IMR-90 (cell line): ENCODE data around the gene FNDC3B. TPM values are rescaled to one million over a fixed set of nuclear protein-coding genes. Genes with fewer than 3 reads are reported as not detected.

ENCODE experiments used
- ATAC-seq: fragments of 200-7000 bp; cut with Tn5 transposase; 2 replicates; pipeline ENCODE4 v1.9.1; 2020; ENCODE audit warnings: low read depth, mild to moderate bottlenecking, moderate library complexity
- BruUV-seq: library from RNA; stranded (reverse); fragments of 400-500 nt; replicated peaks from 2 replicates; lab custom pipeline; 2021; lab: Mats Ljungman, UMichigan
- CTCF ChIA-PET: fragments of 300-600 bp; formaldehyde crosslinking; extraction: SDS; loops from one replicate; lab custom pipeline; 2021; ENCODE audit warnings: antibody characterized with exemption; lab: Yijun Ruan, JAX
- POLR2A ChIA-PET: fragments of 300-600 bp; sonication (Branson Sonifier 250); formaldehyde crosslinking; loops from one replicate; lab custom pipeline; 2022; ENCODE audit warnings: antibody characterized with exemption; ENCODE audit not compliant: unreplicated experiment; lab: Charles Lee
- DNase-seq: peaks from one replicate; pipeline ENCODE4 v3.0.0; 2013
- H2AFZ ChIP-seq: replicated peaks from 2 replicates; pipeline ENCODE3; 2013; ENCODE audit warnings: low read length, mild to moderate bottlenecking; ENCODE audit not compliant: poor library complexity
- H2AK5ac ChIP-seq: 2 replicates; pipeline ENCODE4 v1.6.1; 2013; ENCODE audit warnings: low read depth, low read length, inconsistent platforms
- H2AK9ac ChIP-seq: replicated peaks from 2 replicates; pipeline ENCODE3; 2013; ENCODE audit warnings: mild to moderate bottlenecking, low read depth, low read length, moderate library complexity; ENCODE audit not compliant: poor library complexity
- H2BK120ac ChIP-seq: 2 replicates; pipeline ENCODE4 v1.6.1; 2013; ENCODE audit warnings: low read depth, low read length, inconsistent platforms
- H2BK15ac ChIP-seq: 3 replicates; pipeline ENCODE4 v1.6.1; 2013; ENCODE audit warnings: low read depth, low read length, inconsistent platforms
- H2BK20ac ChIP-seq: 2 replicates; pipeline ENCODE4 v1.6.1; 2013; ENCODE audit warnings: low read depth, mild to moderate bottlenecking, inconsistent platforms, low read length, moderate library complexity
- H2BK5ac ChIP-seq: 2 replicates; pipeline ENCODE4 v1.6.1; 2013; ENCODE audit warnings: mild to moderate bottlenecking, low read depth, low read length, inconsistent platforms; ENCODE audit not compliant: poor library complexity, severe bottlenecking
- H3K14ac ChIP-seq: replicated peaks from 2 replicates; pipeline ENCODE4 v1.6.1; 2013; ENCODE audit warnings: low read depth, low read length, inconsistent platforms
- H3K18ac ChIP-seq: 2 replicates; pipeline ENCODE4 v1.6.1; 2013; ENCODE audit warnings: low read depth, low read length, control low read depth
- H3K23ac ChIP-seq: 2 replicates; pipeline ENCODE4 v1.6.1; 2013; ENCODE audit warnings: low read depth, low read length, inconsistent platforms
- H3K27ac ChIP-seq: 2 replicates; pipeline ENCODE4 v1.5.1; 2013; ENCODE audit warnings: mild to moderate bottlenecking, control low read depth, low read length; ENCODE audit not compliant: insufficient read depth
- H3K27me3 ChIP-seq: 2 replicates; pipeline ENCODE4 v1.6.1; 2013; ENCODE audit warnings: low read length; ENCODE audit not compliant: control insufficient read depth, insufficient read depth
- H3K36me3 ChIP-seq: 2 replicates; pipeline ENCODE4 v1.6.1; 2013; ENCODE audit warnings: low read length, mixed read lengths; ENCODE audit not compliant: control insufficient read depth, insufficient read depth
- H3K4ac ChIP-seq: 2 replicates; pipeline ENCODE4 v1.6.1; 2013; ENCODE audit warnings: low read depth, low read length, inconsistent platforms
- H3K4me1 ChIP-seq: 2 replicates; pipeline ENCODE4 v1.6.1; 2013; ENCODE audit warnings: low read length, mixed read lengths; ENCODE audit not compliant: control insufficient read depth, insufficient read depth
- H3K4me2 ChIP-seq: 2 replicates; pipeline ENCODE4 v1.6.1; 2013; ENCODE audit warnings: low read depth, mild to moderate bottlenecking, control low read depth, low read length, moderate library complexity
- H3K4me3 ChIP-seq: 2 replicates; pipeline ENCODE4 v1.5.1; 2013; ENCODE audit warnings: low read depth, mild to moderate bottlenecking, control low read depth, low read length, moderate library complexity; ENCODE audit not compliant: insufficient read depth
- H3K56ac ChIP-seq: 2 replicates; pipeline ENCODE4 v1.6.1; 2013; ENCODE audit warnings: low read length, inconsistent platforms; ENCODE audit not compliant: insufficient read depth; ENCODE audit errors: extremely low read depth
- H3K79me1 ChIP-seq, 2 experiments: 2 replicates each; pipeline ENCODE4 v1.6.1; 2013; ENCODE audit warnings: low read length in 2 of 2, inconsistent platforms in 1 of 2, low read depth in 1 of 2
- H3K9ac ChIP-seq: 2 replicates; pipeline ENCODE4 v1.6.1; 2013; ENCODE audit warnings: low read depth, low read length, control low read depth
- H3K9me1 ChIP-seq: 2 replicates; pipeline ENCODE4 v1.6.1; 2013; ENCODE audit warnings: low read length, inconsistent platforms; ENCODE audit not compliant: insufficient read depth
- H3K9me3 ChIP-seq: 2 replicates; pipeline ENCODE4 v1.6.1; 2013; ENCODE audit warnings: low read length; ENCODE audit not compliant: control insufficient read depth, insufficient read depth
- H4K20me1 ChIP-seq: 2 replicates; pipeline ENCODE4 v1.6.1; 2013; ENCODE audit warnings: low read length, inconsistent platforms; ENCODE audit not compliant: insufficient read depth
- H4K5ac ChIP-seq: 2 replicates; pipeline ENCODE4 v1.6.1; 2013; ENCODE audit warnings: mild to moderate bottlenecking, low read depth, low read length, control low read depth
- H4K8ac ChIP-seq, 2 experiments: 2 replicates each; pipeline ENCODE4 v1.6.1; 2013; ENCODE audit warnings: low read depth in 2 of 2, low read length in 2 of 2, control low read depth in 1 of 2, inconsistent platforms in 1 of 2
- H4K91ac ChIP-seq: 2 replicates; pipeline ENCODE4 v1.6.1; 2013; ENCODE audit warnings: low read depth, low read length, inconsistent platforms; ENCODE audit not compliant: insufficient read depth
- MAFK ChIP-seq: IDR thresholded peaks from 2 replicates; pipeline ENCODE4 v1.6.1; 2012; ENCODE audit warnings: low read depth, low read length, improper control_type of control experiment
- MXI1 ChIP-seq: IDR thresholded peaks from 2 replicates; pipeline ENCODE4 v1.6.1; 2012; ENCODE audit warnings: low read depth, mild to moderate bottlenecking, low read length, moderate library complexity, borderline replicate concordance
- POLR2A ChIP-seq: IDR thresholded peaks from 2 replicates; pipeline ENCODE4 v1.6.1; 2012; ENCODE audit warnings: mild to moderate bottlenecking, low read depth, low read length
- RAD21 ChIP-seq: IDR thresholded peaks from 2 replicates; pipeline ENCODE4 v1.6.1; 2012; ENCODE audit warnings: low read length, improper control_type of control experiment
- USF2 ChIP-seq: fragments of 150-350 bp; IDR thresholded peaks from 2 replicates; pipeline ENCODE4 v1.6.1; 2017; ENCODE audit warnings: mild to moderate bottlenecking, antibody characterized with exemption, low read length, low read depth
- WGBS, 2 experiments: methylation state at CpG; one replicate each; pipeline versions ENCODE4 v1.1.5 to v1.1.7; 2013; ENCODE audit warnings: missing lambda C conversion rate in 2 of 2; ENCODE audit not compliant: insufficient read length in 1 of 2; ENCODE audit errors: extremely low coverage in 2 of 2; 5-methylcytosine and 5-hydroxymethylcytosine counted together
- dilution Hi-C: fragments of 300-500 bp; cut with HindIII; formaldehyde crosslinking; loops from one replicate; pipeline ENCODE4 v1.14.3; 2018; ENCODE audit warnings: low sequenced_read_pairs; ENCODE audit not compliant: unreplicated experiment
- in situ Hi-C: fragments of 300-500 bp; cut with MboI; formaldehyde crosslinking; loops from 3 replicates; pipeline ENCODE4 v1.14.3; 2019; ENCODE audit warnings: low sequenced_read_pairs, inconsistent platforms, mixed read lengths
- intact Hi-C: fragments of 100-400 bp; cut with micrococcal nuclease; formaldehyde crosslinking; loops from 2 replicates; pipeline ENCODE4 v1.10.0; 2022
- polyA plus RNA-seq, 3 experiments: library from polyadenylated mRNA; depleted of rRNA; stranded (reverse); fragments of >200 nt; gene quantifications; 2 replicates each; pipeline ENCODE4 v1.2.3, GENCODE V29; 2012; ENCODE audit warnings: low replicate concordance in 1 of 3
- total RNA-seq: library from RNA; depleted of rRNA; stranded (reverse); fragments of >200 nt; gene quantifications from 2 replicates; pipeline ENCODE4 v1.2.3, GENCODE V29; 2012
- TF ChIP-seq, protein P1 (sequence below): conservative IDR thresholded peaks from 2 replicates; pipeline ENCODE4 v1.5.1; 2012; ENCODE audit warnings: mild to moderate bottlenecking, low read depth, low read length, improper control_type of control experiment
- TF ChIP-seq, protein P2 (sequence below): fragments of 150-350 bp; IDR thresholded peaks from 2 replicates; pipeline ENCODE4 v1.6.1; 2016; ENCODE audit warnings: low read depth, mild to moderate bottlenecking, low read length, moderate library complexity, borderline replicate concordance

Gene FNDC3B
- total and polyA plus RNA-seq, 2 of the 4 experiments (the other 2 are of a cell fraction) = 23.9 to 150 TPM

DNA sequence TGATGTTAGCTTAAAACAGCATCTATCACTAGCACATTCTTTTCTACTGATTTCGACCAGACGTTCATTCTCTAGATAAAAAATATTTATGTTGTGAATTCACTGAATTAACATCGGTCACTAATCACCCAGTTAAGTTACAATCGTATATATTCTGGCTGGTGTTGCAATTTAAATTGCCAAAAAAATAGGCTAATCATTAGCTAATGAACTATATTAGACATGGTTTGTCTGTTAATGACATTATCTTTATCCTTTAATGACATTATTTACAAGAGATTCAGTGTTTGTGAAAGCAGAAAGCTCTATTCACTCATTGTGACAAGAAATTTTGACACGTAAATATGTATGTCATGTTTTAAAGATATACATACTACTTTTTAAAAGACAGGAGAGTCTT is 402.2 kb downstream of the FNDC3B start:
- Histone ChIP-seq H2BK20ac (no peak overlapping the region), H3K4me1 (no peaks in the 10 kb centered on the region), H3K27me3 (peaks cover 36% of the 10 kb centered on the region), H3K23ac (no peak overlapping the region), H3K14ac (no peak overlapping the region), H3K9me1 (no peaks in the 10 kb centered on the region), H3K4me3 (no peak overlapping the region), H3K4ac (no peak overlapping the region), H4K91ac (no peak overlapping the region), H2BK15ac (no peak overlapping the region), H4K8ac (no peak overlapping the region), H3K9me3 (no peaks in the 10 kb centered on the region), H4K20me1 (no peaks in the 10 kb centered on the region), H3K4me2 (no peak overlapping the region), H3K9ac (no peak overlapping the region), H3K27ac (no peak overlapping the region), H3K79me1 (no peaks in the 10 kb centered on the region), H2BK120ac (no peak overlapping the region), H3K18ac (no peak overlapping the region), H2AFZ (no peak overlapping the region), H3K56ac (no peak overlapping the region), H3K36me3 (no peaks in the 10 kb centered on the region), H2AK9ac (no peak overlapping the region), H4K5ac (no peak overlapping the region), H2AK5ac (no peak overlapping the region), H2BK5ac (no peak overlapping the region)
- no peak for DNase-seq
- TF ChIP-seq MXI1 (no peak), POLR2A (no peak), USF2 (no peak), MAFK (no peak), RAD21 (no peak)
- TF ChIP-seq, protein P1, sequence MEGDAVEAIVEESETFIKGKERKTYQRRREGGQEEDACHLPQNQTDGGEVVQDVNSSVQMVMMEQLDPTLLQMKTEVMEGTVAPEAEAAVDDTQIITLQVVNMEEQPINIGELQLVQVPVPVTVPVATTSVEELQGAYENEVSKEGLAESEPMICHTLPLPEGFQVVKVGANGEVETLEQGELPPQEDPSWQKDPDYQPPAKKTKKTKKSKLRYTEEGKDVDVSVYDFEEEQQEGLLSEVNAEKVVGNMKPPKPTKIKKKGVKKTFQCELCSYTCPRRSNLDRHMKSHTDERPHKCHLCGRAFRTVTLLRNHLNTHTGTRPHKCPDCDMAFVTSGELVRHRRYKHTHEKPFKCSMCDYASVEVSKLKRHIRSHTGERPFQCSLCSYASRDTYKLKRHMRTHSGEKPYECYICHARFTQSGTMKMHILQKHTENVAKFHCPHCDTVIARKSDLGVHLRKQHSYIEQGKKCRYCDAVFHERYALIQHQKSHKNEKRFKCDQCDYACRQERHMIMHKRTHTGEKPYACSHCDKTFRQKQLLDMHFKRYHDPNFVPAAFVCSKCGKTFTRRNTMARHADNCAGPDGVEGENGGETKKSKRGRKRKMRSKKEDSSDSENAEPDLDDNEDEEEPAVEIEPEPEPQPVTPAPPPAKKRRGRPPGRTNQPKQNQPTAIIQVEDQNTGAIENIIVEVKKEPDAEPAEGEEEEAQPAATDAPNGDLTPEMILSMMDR = no peak
- TF ChIP-seq, protein P2, sequence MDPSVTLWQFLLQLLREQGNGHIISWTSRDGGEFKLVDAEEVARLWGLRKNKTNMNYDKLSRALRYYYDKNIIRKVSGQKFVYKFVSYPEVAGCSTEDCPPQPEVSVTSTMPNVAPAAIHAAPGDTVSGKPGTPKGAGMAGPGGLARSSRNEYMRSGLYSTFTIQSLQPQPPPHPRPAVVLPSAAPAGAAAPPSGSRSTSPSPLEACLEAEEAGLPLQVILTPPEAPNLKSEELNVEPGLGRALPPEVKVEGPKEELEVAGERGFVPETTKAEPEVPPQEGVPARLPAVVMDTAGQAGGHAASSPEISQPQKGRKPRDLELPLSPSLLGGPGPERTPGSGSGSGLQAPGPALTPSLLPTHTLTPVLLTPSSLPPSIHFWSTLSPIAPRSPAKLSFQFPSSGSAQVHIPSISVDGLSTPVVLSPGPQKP = no peak
- no peak for ATAC-seq
- no TSS peak for BruUV-seq
- POLR2A ChIA-PET = no interaction called here
- dilution Hi-C loops = no loop called here
- in situ Hi-C loops = no loop called here
- intact Hi-C loops = no loop called here
- CTCF ChIA-PET = no interaction called here
- WGBS, 2 experiments = no CpG with 5 or more reads among the region's 5 CpGs
